K562 (cell line): Measurements from ENCODE around the gene NTM. TPM values are rescaled to one million over a fixed set of nuclear protein-coding genes. Genes with fewer than 3 reads are reported as not detected.

Experiments
- ATAC-seq: fragments of 200-7000 bp; cut with Tn5 transposase; 3 replicates; pipeline ENCODE4 v1.9.1; 2020; ENCODE audit warnings: moderate library complexity
- BruUV-seq: library from RNA; stranded (reverse); fragments of 400-500 nt; replicated peaks from 2 replicates; lab custom pipeline; 2021; lab: Mats Ljungman, UMichigan
- CTCF ChIA-PET: fragments of 300-600 bp; formaldehyde crosslinking; extraction: SDS; loops from one replicate; lab custom pipeline; 2021; ENCODE audit warnings: low intra/inter-chr PET ratio; lab: Yijun Ruan, JAX
- POLR2A ChIA-PET: fragments of 300-600, 350-650 bp; sonication (Branson Sonifier 250); formaldehyde crosslinking; extraction: SDS; loops from one replicate; lab custom pipeline; 2021; ENCODE audit warnings: antibody characterized with exemption, inconsistent platforms; lab: Yijun Ruan, JAX
- DNase-seq, 4 experiments: peaks; one replicate each; pipeline versions ENCODE4 v3.0.0 to v3.0.0-alpha.2; 2011 to 2018; ENCODE audit warnings: low spot score in 3 of 4, mixed read lengths in 3 of 4; ENCODE audit errors: extremely low read depth in 1 of 4
- FAIRE-seq: peaks from 2 replicates; lab custom pipeline; 2011; peaks lifted over from hg19 to GRCh38; lab: Jason Lieb, UNC
- H2AFZ ChIP-seq: 2 replicates; pipeline ENCODE4 v1.6.0; 2011; ENCODE audit warnings: low read depth, low read length, control low read depth, inconsistent platforms
- H3K27ac ChIP-seq: fragments of 200-600 bp; 3 replicates; pipeline ENCODE4 v1.8.0; 2011; ENCODE audit warnings: low read depth, mild to moderate bottlenecking, control low read depth, inconsistent platforms, low read length, moderate library complexity, mixed read lengths; ENCODE audit errors: extremely low read depth
- H3K27me3 ChIP-seq, 2 experiments: fragments of 300-600 bp in 1 of 2; 2 replicates in 1 of 2; 3 replicates in 1 of 2; pipeline versions ENCODE4 v1.6.0 to v1.8.0; 2011; ENCODE audit warnings: inconsistent platforms in 2 of 2, low read length in 2 of 2, mild to moderate bottlenecking in 1 of 2, mixed read lengths in 1 of 2, moderate library complexity in 1 of 2; ENCODE audit not compliant: control insufficient read depth in 2 of 2, insufficient read depth in 2 of 2
- H3K36me3 ChIP-seq: fragments of 300-600 bp; 3 replicates; pipeline ENCODE4 v1.8.0; 2011; ENCODE audit warnings: mild to moderate bottlenecking, low read length, inconsistent platforms; ENCODE audit not compliant: control insufficient read depth, insufficient read depth
- H3K4me1 ChIP-seq, 2 experiments: fragments of 200-600 bp in 1 of 2; replicated peaks in 1 of 2; 2 replicates in 1 of 2; 3 replicates in 1 of 2; pipeline versions ENCODE4 v1.5.1 to v1.8.0; 2011; ENCODE audit warnings: inconsistent platforms in 2 of 2, low read length in 2 of 2, mild to moderate bottlenecking in 1 of 2, mixed read lengths in 1 of 2, moderate library complexity in 1 of 2; ENCODE audit not compliant: control insufficient read depth in 2 of 2, insufficient read depth in 2 of 2
- H3K4me2 ChIP-seq: 2 replicates; pipeline ENCODE4 v1.6.1; 2011; ENCODE audit warnings: low read length, control low read depth, inconsistent platforms, mixed read lengths; ENCODE audit not compliant: insufficient read depth
- H3K4me3 ChIP-seq: fragments of 200-600 bp; sonication (generic), shearing (Covaris generic); 2 replicates; pipeline ENCODE4 v1.5.1; 2016; ENCODE audit warnings: control low read depth, inconsistent platforms
- H3K79me2 ChIP-seq: fragments of 200-600 bp; 3 replicates; pipeline ENCODE4 v1.8.0; 2011; ENCODE audit warnings: low read length, inconsistent platforms; ENCODE audit not compliant: control insufficient read depth, insufficient read depth
- H3K9ac ChIP-seq, 2 experiments: 2 replicates each; pipeline versions ENCODE4 v1.6.0 to v1.6.1; 2011; ENCODE audit warnings: low read depth in 2 of 2, low read length in 2 of 2, control low read depth in 1 of 2, inconsistent platforms in 1 of 2, mild to moderate bottlenecking in 1 of 2, mixed read lengths in 1 of 2; ENCODE audit not compliant: insufficient read depth in 1 of 2
- H3K9me1 ChIP-seq: one replicate; pipeline ENCODE4 v1.6.0; 2011; ENCODE audit warnings: inconsistent platforms, mild to moderate bottlenecking, low read length, moderate library complexity; ENCODE audit not compliant: control insufficient read depth, insufficient read depth
- H3K9me3 ChIP-seq: replicated peaks from 2 replicates; pipeline ENCODE4 v1.5.1; 2011; ENCODE audit warnings: low read depth, low read length, inconsistent platforms; ENCODE audit not compliant: control insufficient read depth, insufficient read depth
- H4K20me1 ChIP-seq: replicated peaks from 2 replicates; pipeline ENCODE4 v1.6.1; 2011; ENCODE audit warnings: low read length, inconsistent platforms, mixed read lengths; ENCODE audit not compliant: control insufficient read depth, insufficient read depth
- CBFA2T3 ChIP-seq: fragments of 450-650 bp; IDR thresholded peaks from 2 replicates; pipeline ENCODE4 v1.6.1; 2017
- CEBPB ChIP-seq: fragments of 450-650 bp; IDR thresholded peaks from 2 replicates; pipeline ENCODE4 v1.6.1; 2016; ENCODE audit warnings: missing genetic modification characterization, missing compliant biosample characterization
- CEBPZ ChIP-seq: fragments of 150-350 bp; IDR thresholded peaks from 2 replicates; pipeline ENCODE4 v1.6.1; 2014; ENCODE audit warnings: low read depth, mild to moderate bottlenecking, low read length, borderline replicate concordance
- DMBX1 ChIP-seq: fragments of 250-450 bp; sonication (Bioruptor Pico); IDR thresholded peaks from 2 replicates; pipeline ENCODE4 v1.8.0; 2022; ENCODE audit warnings: inconsistent platforms, mild to moderate bottlenecking, moderate library complexity, borderline replicate concordance
- EGR1 ChIP-seq: fragments of 450-650 bp; conservative IDR thresholded peaks from 2 replicates; pipeline ENCODE4 v1.6.1; 2017; ENCODE audit warnings: mild to moderate bottlenecking
- KAT2B ChIP-seq: IDR thresholded peaks from one replicate; pipeline ENCODE4 v1.6.1; 2012; ENCODE audit warnings: low read depth, mild to moderate bottlenecking, control low read depth, inconsistent platforms, low read length, moderate library complexity
- LEF1 ChIP-seq: fragments of 450-650 bp; IDR thresholded peaks from 2 replicates; pipeline ENCODE4 v1.6.1; 2016; ENCODE audit warnings: mild to moderate bottlenecking
- PHB2 ChIP-seq: fragments of 450-650 bp; IDR thresholded peaks from 2 replicates; pipeline ENCODE4 v1.6.1; 2017; ENCODE audit warnings: low read depth
- PHF20 ChIP-seq: fragments of 450-650 bp; IDR thresholded peaks from 2 replicates; pipeline ENCODE4 v1.6.1; 2018; ENCODE audit not compliant: partially characterized antibody
- PRMT5 ChIP-seq: sonication (generic); formaldehyde crosslinking; IDR thresholded peaks from 2 replicates; pipeline ENCODE4 v1.5.0; 2020; ENCODE audit warnings: missing genetic modification reagents
- PTTG1 ChIP-seq: fragments of 450-650 bp; IDR thresholded peaks from 2 replicates; pipeline ENCODE4 v1.6.1; 2016; ENCODE audit warnings: low read depth, mild to moderate bottlenecking, missing genetic modification characterization, missing compliant biosample characterization
- ZBTB11 ChIP-seq, 3 experiments: fragments of 200-800 bp in 1 of 3; fragments of 250-450 bp in 1 of 3; fragments of 450-650 bp in 1 of 3; sonication (Bioruptor Pico) in 1 of 3; sonication (Bioruptor generic) in 1 of 3; formaldehyde crosslinking in 1 of 3; IDR thresholded peaks; 2 replicates each; pipeline versions ENCODE4 v1.6.1 to v1.8.0; 2016 to 2022; ENCODE audit warnings: mild to moderate bottlenecking in 2 of 3, missing genetic modification characterization in 2 of 3, missing compliant biosample characterization in 1 of 3, moderate library complexity in 1 of 3
- ZNF134 ChIP-seq: fragments of 250-450 bp; sonication (Bioruptor Pico); conservative IDR thresholded peaks from 2 replicates; pipeline ENCODE4 v1.4.0; 2020
- ZNF644 ChIP-seq: fragments of 200-800 bp; sonication (Bioruptor generic); IDR thresholded peaks from 2 replicates; pipeline ENCODE4 v1.6.1; 2016; ENCODE audit warnings: low read depth, missing genetic modification characterization, missing compliant biosample characterization
- WGBS: fragments of 100-300 bp; shearing (Covaris generic); methylation state at CpG from one replicate; pipeline ENCODE4 v1.1.6; 2016; ENCODE audit warnings: low coverage, mixed read lengths; ENCODE audit not compliant: insufficient coverage; ENCODE audit errors: missing lambda C conversion rate; 5-methylcytosine and 5-hydroxymethylcytosine counted together
- in situ Hi-C: fragments of 300-500 bp; cut with MboI; formaldehyde crosslinking; loops from 4 replicates; pipeline ENCODE4 v1.15.0; 2018; ENCODE audit warnings: inconsistent platforms, mixed read lengths
- intact Hi-C: fragments of 100-400 bp; cut with micrococcal nuclease; formaldehyde crosslinking; loops from 2 replicates; pipeline ENCODE4 v1.14.2; 2022
- polyA plus RNA-seq, 8 experiments: library from polyadenylated mRNA; depleted of rRNA in 4 of 8; stranded (reverse) in 5 of 8; unstranded in 3 of 8; fragments of >200 nt; fragmentation: Nextera tagmentation in 2 of 8; fragmentation: Illumina TruSeq in 1 of 8; extraction: Ambion mirVana in 2 of 8; extraction: Trizol in 1 of 8; gene quantifications; 2 replicates each; pipeline versions ENCODE4 v1.2.1 to v1.2.3, GENCODE V29; 2011 to 2014; ENCODE audit warnings: inconsistent platforms in 1 of 8, missing spikeins in 1 of 8
- total RNA-seq, 7 experiments: library from RNA; depleted of rRNA in 6 of 7; stranded (reverse); fragments of >200 nt in 6 of 7; fragmentation: Illumina TruSeq in 2 of 7; extraction: Trizol in 2 of 7; gene quantifications; 2 replicates each; pipeline versions ENCODE4 v1.2.1 to v1.2.3, GENCODE V29; 2011 to 2021; ENCODE audit warnings: low replicate concordance in 1 of 7

The NTM gene
- total and polyA plus RNA-seq, 9 of the 15 experiments (the other 6 are each of a cell fraction or from before 2014, with no cell fraction given), result not detected

GRCh38 chr11:131942878-131943277 is 572.5 kb downstream of the NTM start (continued):
- TF ChIP-seq PHB2 (no peak), CEBPB (no peak), KAT2B (no peak), CBFA2T3 (no peak)

- 0% methylated on average over 6 of the region's 6 CpGs for WGBS
- intact Hi-C loops, result no loop called here
- Histone ChIP-seq H3K27ac (no peak overlapping the region), H3K4me2 (no peak overlapping the region), H3K9ac (no peak overlapping the region), H3K79me2 (no peaks in the 10 kb centered on the region), H3K9me1 (no peaks in the 10 kb centered on the region), H3K27me3 (no peaks in the 10 kb centered on the region), H4K20me1 (no peaks in the 10 kb centered on the region), H3K36me3 (no peaks in the 10 kb centered on the region), H3K4me1 (no peaks in the 10 kb centered on the region), H3K9me3 (no peaks in the 10 kb centered on the region; the same call in 1 of the 2 replicates), H3K4me3 (no peak overlapping the region), H2AFZ (no peak overlapping the region)
- no TSS peak for BruUV-seq
- ATAC-seq (no peak), FAIRE-seq (no peak), DNase-seq (no peak)
- in situ Hi-C loops, result no loop called here
- POLR2A ChIA-PET, result no interaction called here
- CTCF ChIA-PET, result no interaction called here
- TF ChIP-seq ZNF644 (tag) (no peak), ZBTB11 (CRISPR knock-in tag; IDR thresholded peaks at IDR 0.05) (no peak), EGR1 (no peak), DMBX1 (CRISPR knock-in tag) (no peak), ZNF134 (CRISPR knock-in tag) (no peak), LEF1 (no peak), PHF20 (no peak), PTTG1 (tag) (no peak), PRMT5 (CRISPR knock-in tag) (no peak), CEBPZ (no peak)
Observed at GRCh38 chr11:131943295-131943694, 572.9 kb downstream of the NTM start.
